CD4-positive, alpha-beta T cell treated with Interleukin-1 beta for 1 hour (primary cell): ENCODE measurements around the gene CHCHD6.

Source experiments
- DNase-seq, 2 donors: peaks; one replicate each; pipeline ENCODE4 v3.0.0-alpha.2; 2020 to 2022

CHCHD6 gene

GRCh38 chr3:126832933-126833332, 128.9 kb downstream of the CHCHD6 start:
- no peak for DNase-seq

- no peak for DNase-seq
These were observed 130.8 kb downstream of the CHCHD6 start for GRCh38 chr3:126834596-126835471.

GRCh38 chr3:126835472-126836219, 131.6 kb downstream of the CHCHD6 start:
- no peak for DNase-seq

GRCh38 chr3:126836220-126836860, 132.3 kb downstream of the CHCHD6 start:
- no peak for DNase-seq

GRCh38 chr3:126837773-126838172, 133.7 kb downstream of the CHCHD6 start:
- no peak for DNase-seq

- no peak for DNase-seq
These were observed 142.1 kb downstream of the CHCHD6 start for GRCh38 chr3:126845920-126846715.

GRCh38 chr3:126847061-126847460, 143.0 kb downstream of the CHCHD6 start:
- DNase-seq = no peak

GRCh38 chr3:126848991-126849390, 145.0 kb downstream of the CHCHD6 start:
- DNase-seq = no peak

- DNase-seq = no peak
These were observed 145.7 kb downstream of the CHCHD6 start for GRCh38 chr3:126849768-126850167.

GRCh38 chr3:126850370-126851085, 146.5 kb downstream of the CHCHD6 start:
- DNase-seq = no peak

GRCh38 chr3:126851382-126851781, 147.3 kb downstream of the CHCHD6 start:
- DNase-seq = no peak

- no peak for DNase-seq
These were observed 147.9 kb downstream of the CHCHD6 start for GRCh38 chr3:126851934-126852333.

GRCh38 chr3:126852511-126852910, 148.5 kb downstream of the CHCHD6 start:
- DNase-seq = no peak

- DNase-seq = no peak
These were observed 150.6 kb downstream of the CHCHD6 start for GRCh38 chr3:126854666-126855065.

- no peak for DNase-seq
These were observed 151.3 kb downstream of the CHCHD6 start for GRCh38 chr3:126855374-126855773.

- DNase-seq = no peak
These were observed 153.9 kb downstream of the CHCHD6 start for GRCh38 chr3:126857928-126858327.

GRCh38 chr3:126858401-126858800, 154.4 kb downstream of the CHCHD6 start:
- no peak for DNase-seq

- no peak for DNase-seq
These were observed 154.8 kb downstream of the CHCHD6 start for GRCh38 chr3:126858887-126859286.

GRCh38 chr3:126859415-126860246, 155.6 kb downstream of the CHCHD6 start:
- no peak for DNase-seq

- no peak for DNase-seq
These were observed 161.7 kb downstream of the CHCHD6 start for GRCh38 chr3:126865736-126866135.

- DNase-seq = no peak
These were observed 162.2 kb downstream of the CHCHD6 start for GRCh38 chr3:126866175-126866759.
